ENCODE data around the gene CHD9.

Gene CHD9

GRCh38 chr16:53212893-53213223, 158.1 kb downstream of the CHD9 start:
- DNase-seq (ENCODE audit: low read depth, low spot score): no peak
- no peak overlapping the region for H3K4me3 ChIP-seq (ENCODE audit: low read depth, low read length)
- TF ChIP-seq CTCF (IDR thresholded peaks at IDR 0.05; ENCODE audit: insufficient read depth, low read length, missing control alignments): no peak

GRCh38 chr16:53213542-53213941, 158.8 kb downstream of the CHD9 start:
- POLR2A ChIA-PET: no interaction called here
- DNase-seq (ENCODE audit: low read depth, low spot score): no peak
- no peak for TF ChIP-seq CTCF (IDR thresholded peaks at IDR 0.05; ENCODE audit: insufficient read depth, low read length, missing control alignments)
- CTCF ChIA-PET: no interaction called here
- no peak overlapping the region for H3K4me3 ChIP-seq (ENCODE audit: low read depth, low read length)

More at GRCh38 chr16:53212893-53213223, 158.1 kb downstream of the CHD9 start:
- ChIA-PET CTCF (interaction anchor here (1.0 kb wide), 1 partner anchor 53 kb away, joined by 3 read pairs; no protein-coding TSS in a partner anchor), POLR2A (interaction anchor here (0.7 kb wide), 1 partner anchor 171 kb away, joined by 3 read pairs; no protein-coding TSS in a partner anchor)

- ChIA-PET POLR2A (no interaction called here), CTCF (no interaction called here)
- H3K4me3 ChIP-seq (ENCODE audit: low read depth, low read length): no peak overlapping the region
- DNase-seq (ENCODE audit: low read depth, low spot score): no peak
- TF ChIP-seq CTCF (IDR thresholded peaks at IDR 0.05; ENCODE audit: insufficient read depth, low read length, missing control alignments): no peak
These were observed 162.0 kb downstream of the CHD9 start for GRCh38 chr16:53216798-53217197.

- POLR2A ChIA-PET: no interaction called here
- TF ChIP-seq CTCF (IDR thresholded peaks at IDR 0.05; ENCODE audit: insufficient read depth, low read length, missing control alignments): no peak
- DNase-seq (ENCODE audit: low read depth, low spot score): no peak
- H3K4me3 ChIP-seq (ENCODE audit: low read depth, low read length): no peak overlapping the region
- CTCF ChIA-PET: interaction anchor here (0.7 to 3.7 kb wide), 4 partner anchors 12 to 291 kb away, joined by 3 to 25 read pairs (median 4); no protein-coding TSS in a partner anchor
These were observed 164.6 kb downstream of the CHD9 start for GRCh38 chr16:53219371-53219770.

GRCh38 chr16:53219795-53220454, 165.1 kb downstream of the CHD9 start:
- H3K4me3 ChIP-seq (ENCODE audit: low read depth, low read length): no peak overlapping the region
- CTCF ChIA-PET: interaction anchor here (0.7 to 3.7 kb wide), 5 partner anchors 12 to 290 kb away, joined by 3 to 25 read pairs (median 5); no protein-coding TSS in a partner anchor
- TF ChIP-seq CTCF (IDR thresholded peaks at IDR 0.05; ENCODE audit: insufficient read depth, low read length, missing control alignments): no peak
- POLR2A ChIA-PET: no interaction called here
- no peak for DNase-seq (ENCODE audit: low read depth, low spot score)

- DNase-seq (ENCODE audit: low read depth, low spot score): no peak
These were observed 165.8 kb downstream of the CHD9 start for GRCh38 chr16:53220585-53220984.

More at GRCh38 chr16:53220585-53220984, 165.8 kb downstream of the CHD9 start:
- ChIA-PET CTCF (interaction anchor here (0.9 to 3.7 kb wide), 5 partner anchors 13 to 289 kb away, joined by 3 to 25 read pairs (median 4); no protein-coding TSS in a partner anchor), POLR2A (no interaction called here)
- no peak overlapping the region for H3K4me3 ChIP-seq (ENCODE audit: low read depth, low read length)
- peak; percentile 28 for TF ChIP-seq CTCF (IDR thresholded peaks at IDR 0.05; ENCODE audit: insufficient read depth, low read length, missing control alignments)
